Right atrium auricular region (tissue), 2 donors: ENCODE results near the gene EMP1. TPM values are rescaled to one million over a fixed set of nuclear protein-coding genes. Genes with fewer than 3 reads are reported as not detected.

Experiments used
- DNase-seq: peaks from one replicate; pipeline ENCODE4 v3.0.0-alpha.2; 2019; ENCODE audit warnings: low spot score
- H3K27ac ChIP-seq, 2 donors: fragments of 200-600 bp; sonication (generic); 1 replicate in 1 of 2; 2 replicates in 1 of 2; pipeline ENCODE4 v1.5.1; 2016 to 2019
- H3K27me3 ChIP-seq, 2 donors: fragments of 200-600 bp; sonication (generic); one replicate each; pipeline versions ENCODE4 v1.5.1 to v1.6.0; 2017 to 2019
- H3K36me3 ChIP-seq: fragments of 200-600 bp; sonication (generic); one replicate; pipeline ENCODE4 v1.5.1; 2016
- H3K4me1 ChIP-seq, 2 donors: fragments of 200-600 bp; sonication (generic); one replicate each; pipeline versions ENCODE4 v1.5.1 to v1.6.0; 2017 to 2019
- H3K4me3 ChIP-seq, 2 donors: fragments of 200-600 bp; sonication (generic); 1 replicate in 1 of 2; 2 replicates in 1 of 2; pipeline ENCODE4 v1.5.1; 2017 to 2019; ENCODE audit warnings: mild to moderate bottlenecking in 1 of 2, moderate library complexity in 1 of 2
- H3K9me3 ChIP-seq, 2 donors: fragments of 200-600 bp; sonication (generic); one replicate each; pipeline ENCODE4 v1.5.1; 2019
- total RNA-seq, 2 donors: library from RNA; depleted of rRNA; stranded (reverse); fragments of >200 nt; gene quantifications; one replicate each; pipeline ENCODE4 v1.1.0, GENCODE V29; 2016
- TF ChIP-seq, protein P1 (sequence below), 2 donors: fragments of 200-600 bp; sonication (generic); IDR thresholded peaks; one replicate each; pipeline ENCODE4 v1.5.1; 2019; ENCODE audit warnings: antibody characterized with exemption in 2 of 2

EMP1 gene
- total RNA-seq, 2 donors from 2014 or later: 188 to 208 TPM

DNA sequence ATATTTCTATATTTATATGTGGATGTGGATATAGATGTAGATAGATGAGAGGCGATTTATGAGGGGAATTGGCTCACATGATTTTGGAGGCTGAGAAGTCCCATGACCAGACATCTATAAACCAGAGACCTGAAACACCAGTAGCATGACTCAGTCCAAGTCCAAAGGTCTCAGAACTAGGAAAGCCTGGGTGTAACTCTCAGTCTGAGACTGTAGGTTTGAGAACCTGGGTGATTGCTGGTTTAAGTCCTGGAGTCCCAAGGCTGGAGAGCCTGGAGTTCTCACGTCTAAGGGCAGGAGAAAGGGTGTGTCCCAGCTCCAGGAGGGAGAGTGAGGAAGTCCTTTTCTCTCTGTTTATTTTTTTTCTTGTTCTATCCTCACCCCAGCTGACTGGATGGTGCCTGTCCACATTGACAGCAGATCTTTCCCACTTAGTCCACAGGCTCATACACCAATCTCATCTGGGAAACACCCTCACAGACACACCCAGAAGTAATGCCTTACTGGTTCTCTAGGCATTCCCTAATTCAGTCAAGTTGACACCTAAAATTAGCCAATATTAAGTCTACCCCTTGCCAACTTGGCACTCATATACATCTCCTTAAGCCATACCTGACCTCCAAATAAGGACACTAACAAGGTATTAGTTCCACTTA lies 45.4 kb downstream of the EMP1 start:
- Histone ChIP-seq H3K27ac (no peak overlapping the region), H3K27me3 (no peaks in the 10 kb centered on the region), H3K9me3 (no peaks in the 10 kb centered on the region), H3K36me3 (no peaks in the 10 kb centered on the region), H3K4me1 (no peaks in the 10 kb centered on the region), H3K4me3 (no peak overlapping the region)
- no peak for DNase-seq
- TF ChIP-seq, protein P1, sequence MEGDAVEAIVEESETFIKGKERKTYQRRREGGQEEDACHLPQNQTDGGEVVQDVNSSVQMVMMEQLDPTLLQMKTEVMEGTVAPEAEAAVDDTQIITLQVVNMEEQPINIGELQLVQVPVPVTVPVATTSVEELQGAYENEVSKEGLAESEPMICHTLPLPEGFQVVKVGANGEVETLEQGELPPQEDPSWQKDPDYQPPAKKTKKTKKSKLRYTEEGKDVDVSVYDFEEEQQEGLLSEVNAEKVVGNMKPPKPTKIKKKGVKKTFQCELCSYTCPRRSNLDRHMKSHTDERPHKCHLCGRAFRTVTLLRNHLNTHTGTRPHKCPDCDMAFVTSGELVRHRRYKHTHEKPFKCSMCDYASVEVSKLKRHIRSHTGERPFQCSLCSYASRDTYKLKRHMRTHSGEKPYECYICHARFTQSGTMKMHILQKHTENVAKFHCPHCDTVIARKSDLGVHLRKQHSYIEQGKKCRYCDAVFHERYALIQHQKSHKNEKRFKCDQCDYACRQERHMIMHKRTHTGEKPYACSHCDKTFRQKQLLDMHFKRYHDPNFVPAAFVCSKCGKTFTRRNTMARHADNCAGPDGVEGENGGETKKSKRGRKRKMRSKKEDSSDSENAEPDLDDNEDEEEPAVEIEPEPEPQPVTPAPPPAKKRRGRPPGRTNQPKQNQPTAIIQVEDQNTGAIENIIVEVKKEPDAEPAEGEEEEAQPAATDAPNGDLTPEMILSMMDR (IDR thresholded peaks at IDR 0.05): no peak

DNA sequence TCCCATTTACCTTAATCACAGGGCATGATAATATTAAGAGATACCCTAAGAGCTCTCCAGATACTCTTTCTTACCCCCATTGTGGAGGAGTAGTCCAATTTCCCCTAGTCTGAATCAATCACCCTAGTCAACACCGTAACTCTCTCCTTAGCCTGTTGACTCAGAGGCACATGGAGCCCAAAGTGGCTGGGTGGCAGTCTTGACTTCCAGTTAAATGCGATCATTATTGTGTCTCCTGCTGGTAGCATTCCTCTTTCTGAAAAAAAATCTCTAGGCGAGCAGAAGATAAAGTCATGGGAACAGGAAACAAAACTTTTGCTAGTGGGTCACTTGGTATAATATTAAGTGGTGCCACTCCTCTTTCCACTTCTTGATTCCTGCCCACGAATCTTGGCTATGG lies 46.4 kb downstream of the EMP1 start:
- Histone ChIP-seq H3K4me1 (no peaks in the 10 kb centered on the region), H3K36me3 (no peaks in the 10 kb centered on the region), H3K27me3 (no peaks in the 10 kb centered on the region), H3K9me3 (no peaks in the 10 kb centered on the region), H3K27ac (no peak overlapping the region), H3K4me3 (no peak overlapping the region)
- TF ChIP-seq, protein P1 (IDR thresholded peaks at IDR 0.05): no peak
- no peak for DNase-seq

DNA sequence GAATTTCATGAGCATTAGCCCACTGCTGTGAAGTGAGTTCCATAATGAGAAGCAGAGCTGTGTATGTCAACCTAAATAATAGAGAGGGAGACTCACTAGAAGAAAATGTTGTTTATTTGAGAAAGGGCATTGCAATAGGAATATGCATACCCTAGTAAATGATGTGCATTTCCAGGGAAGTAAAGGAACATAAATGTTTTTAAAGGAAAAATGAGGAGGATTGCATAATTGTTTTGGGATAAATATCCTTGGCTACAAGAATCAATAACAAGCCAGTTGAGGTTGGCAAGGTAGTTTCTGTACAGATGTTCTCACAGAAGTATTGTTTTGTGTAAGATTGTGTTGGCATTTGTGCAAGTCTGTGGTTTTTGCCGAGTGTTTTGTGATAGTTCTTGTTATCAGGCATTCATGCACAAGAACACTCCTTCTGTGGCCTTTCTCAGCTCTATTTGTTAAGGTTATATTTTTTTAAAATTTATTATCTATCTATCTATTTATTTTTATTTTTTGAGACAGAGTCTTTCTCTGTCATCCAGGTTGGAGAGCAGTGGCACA lies 47.1 kb downstream of the EMP1 start:
- DNase-seq: no peak
- Histone ChIP-seq H3K9me3 (no peaks in the 10 kb centered on the region), H3K27ac (no peak overlapping the region), H3K27me3 (no peaks in the 10 kb centered on the region), H3K36me3 (no peaks in the 10 kb centered on the region), H3K4me1 (no peaks in the 10 kb centered on the region), H3K4me3 (no peak overlapping the region)
- TF ChIP-seq, protein P1 (IDR thresholded peaks at IDR 0.05): no peak

DNA sequence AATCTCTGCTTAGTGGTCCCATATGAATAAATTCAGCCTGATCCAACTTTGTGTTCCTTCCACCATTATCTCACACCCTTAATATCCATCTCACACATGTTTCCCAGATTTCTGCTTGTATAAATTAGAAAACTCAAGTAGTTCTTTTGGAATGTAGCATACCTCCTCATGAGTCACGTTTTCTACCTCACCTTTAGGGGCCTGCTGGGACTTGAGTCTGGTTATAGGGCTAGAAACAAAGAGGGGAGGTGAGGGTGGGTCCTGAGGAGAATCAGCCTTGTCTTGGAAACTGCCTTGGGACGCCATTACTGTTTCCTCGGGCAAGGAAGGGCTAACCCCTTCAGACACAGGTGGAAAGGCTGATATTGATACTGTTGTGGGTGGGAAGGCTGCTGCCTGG lies 51.1 kb downstream of the EMP1 start:
- Histone ChIP-seq H3K36me3 (no peaks in the 10 kb centered on the region), H3K4me3 (no peak overlapping the region), H3K4me1 (no peaks in the 10 kb centered on the region), H3K9me3 (no peaks in the 10 kb centered on the region), H3K27me3 (no peaks in the 10 kb centered on the region), H3K27ac (no peak overlapping the region)
- TF ChIP-seq, protein P1 (IDR thresholded peaks at IDR 0.05): no peak
- no peak for DNase-seq

DNA sequence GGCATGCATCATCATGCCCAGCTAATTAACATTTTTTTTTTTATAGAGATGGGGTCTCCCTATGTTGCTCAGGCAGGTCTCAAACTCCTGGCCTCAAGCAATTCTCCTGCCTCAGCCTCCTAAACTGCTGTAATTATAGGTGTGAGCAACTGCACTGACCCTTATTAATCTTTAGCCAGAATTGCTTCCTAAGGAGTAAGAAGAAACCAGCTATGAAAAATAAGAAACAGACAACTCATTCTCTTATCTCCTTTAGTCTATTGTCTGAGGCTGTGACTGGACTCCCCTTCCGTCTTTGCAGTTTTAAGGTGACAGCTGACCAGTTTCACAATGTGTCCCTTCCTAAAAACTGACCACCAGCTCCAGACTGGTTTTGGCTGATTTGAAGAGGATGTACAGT lies 52.4 kb downstream of the EMP1 start:
- DNase-seq: no peak
- Histone ChIP-seq H3K9me3 (no peaks in the 10 kb centered on the region), H3K27ac (no peak overlapping the region), H3K36me3 (no peaks in the 10 kb centered on the region), H3K4me1 (no peaks in the 10 kb centered on the region), H3K27me3 (no peaks in the 10 kb centered on the region), H3K4me3 (no peak overlapping the region)
- TF ChIP-seq, protein P1 (IDR thresholded peaks at IDR 0.05): no peak

DNA sequence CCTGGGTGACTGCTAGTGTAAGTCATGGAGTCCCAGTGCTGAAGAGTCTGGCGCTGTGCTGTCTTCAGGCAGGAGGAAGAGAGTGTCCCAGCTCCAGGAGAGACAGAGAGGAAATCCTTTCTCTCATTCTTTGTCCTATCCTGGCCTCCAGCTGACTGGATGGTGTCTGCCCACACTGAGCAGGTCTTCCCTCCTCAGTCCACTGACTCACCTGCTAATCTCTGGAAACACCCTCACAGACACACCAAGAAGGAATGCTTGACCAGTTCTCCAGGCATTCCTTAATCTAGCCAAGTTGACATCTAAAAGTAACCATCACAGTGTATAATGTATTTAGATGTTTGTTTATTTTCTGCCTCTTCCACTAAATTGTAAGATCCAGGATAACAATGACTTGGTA lies 53.9 kb downstream of the EMP1 start:
- TF ChIP-seq, protein P1 (IDR thresholded peaks at IDR 0.05): no peak

More for the DNA sequence above, 53.9 kb downstream of the EMP1 start:
- no peak for DNase-seq
- H3K27ac ChIP-seq: no peak overlapping the region
- H3K27me3 ChIP-seq: no peaks in the 10 kb centered on the region
- no peak overlapping the region for H3K4me3 ChIP-seq
- H3K4me1 ChIP-seq: no peaks in the 10 kb centered on the region
- no peaks in the 10 kb centered on the region for H3K36me3 ChIP-seq
- H3K9me3 ChIP-seq: no peaks in the 10 kb centered on the region
